ENCODE data around the gene HPS1.

Gene HPS1

DNA sequence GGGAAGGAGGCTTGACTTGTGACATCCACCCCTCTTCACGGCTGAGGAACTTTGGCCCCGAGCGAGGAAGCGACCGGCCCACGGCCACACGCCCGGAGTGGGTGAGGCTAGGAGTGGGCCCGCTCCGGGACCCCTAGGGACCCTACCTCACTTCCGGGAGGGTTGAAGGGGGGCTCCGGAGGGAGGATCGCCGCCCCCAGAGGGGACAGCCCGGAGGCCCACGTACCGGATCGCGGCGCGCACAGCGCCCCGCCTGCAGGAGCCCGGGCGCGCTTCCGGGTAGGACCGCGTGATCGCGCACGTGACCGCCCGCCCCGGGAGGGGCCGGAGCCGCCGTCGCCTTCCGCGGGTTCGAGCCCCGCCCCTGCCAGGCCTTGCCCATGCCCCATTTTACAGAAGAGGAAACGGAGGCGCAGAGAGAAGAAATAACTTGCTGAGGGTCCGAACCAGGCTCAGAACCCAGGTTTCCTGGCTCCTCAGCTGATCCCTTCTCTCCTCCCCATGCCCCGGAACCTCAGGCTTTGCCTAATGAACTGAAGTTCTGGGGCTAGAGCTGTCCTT is at the start of gene HPS1:
Gene HPS1 (minus strand): TSS at position 275 of the 561 bp plus-strand sequence. CDS start 3,695 bp downstream, outside the sequence.
- DNase-seq: peak; percentile 32

DNA sequence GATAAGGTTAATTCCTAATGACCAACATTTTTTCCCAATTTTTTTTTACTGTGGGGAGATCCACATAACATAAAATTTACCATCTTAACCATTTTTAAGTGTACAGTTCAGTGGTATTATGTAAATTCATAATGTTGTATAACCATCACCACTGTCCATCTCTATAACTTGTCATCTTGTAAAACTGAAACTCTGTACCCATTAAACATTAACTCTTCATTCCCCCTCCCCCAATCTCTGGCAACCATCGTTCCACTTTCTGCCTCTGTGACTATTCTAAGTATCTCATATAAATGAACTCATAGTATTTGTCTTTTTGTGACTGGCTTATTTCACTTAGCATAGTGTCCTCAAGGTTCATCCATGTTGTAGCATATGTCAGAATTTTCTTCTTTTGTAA is 46.0 kb upstream of the HPS1 start:
- no peak for DNase-seq

DNA sequence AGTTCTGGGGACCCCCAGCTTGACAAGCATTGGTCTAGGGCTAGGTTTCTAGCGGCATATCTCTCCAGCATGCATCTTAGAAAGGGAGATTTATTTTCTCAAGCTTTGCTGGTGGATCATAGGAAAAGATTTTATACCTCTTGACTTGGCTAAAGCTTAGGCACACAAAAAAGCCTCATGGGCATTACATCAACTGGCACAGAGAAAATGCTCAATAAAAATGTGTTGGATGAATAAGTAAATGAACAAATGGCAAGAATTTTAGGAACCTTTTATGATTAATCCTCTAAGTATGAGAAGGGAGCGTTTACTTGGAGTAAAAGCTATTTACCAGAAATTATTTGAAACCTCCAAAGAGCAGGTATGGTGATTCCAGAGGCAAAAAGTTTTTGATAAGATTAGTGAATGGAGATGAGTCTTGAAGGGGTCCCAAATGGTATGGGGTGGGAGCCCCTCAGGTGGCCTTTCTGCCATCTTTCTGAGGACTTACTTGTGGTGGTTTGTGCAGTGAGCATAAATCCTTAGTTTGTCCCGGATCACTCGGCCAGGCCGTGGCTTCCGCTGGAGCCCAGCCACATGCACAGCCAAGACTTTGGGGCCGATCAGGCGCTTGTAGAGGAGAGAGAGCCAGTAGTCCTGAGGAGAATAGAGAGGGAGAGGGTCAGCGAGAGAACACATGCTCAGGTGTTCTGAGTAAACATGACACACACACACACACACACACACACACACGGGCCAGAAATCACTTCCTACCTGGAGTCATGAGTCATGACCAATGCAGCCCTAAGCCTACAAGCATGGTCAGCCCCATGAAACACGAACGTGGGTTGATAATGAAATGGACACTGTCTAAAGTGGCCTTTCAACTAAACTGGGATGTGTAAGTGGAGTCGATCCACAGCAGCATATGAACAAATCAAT is 43.1 kb upstream of the HPS1 start:
- DNase-seq: no peak

DNA sequence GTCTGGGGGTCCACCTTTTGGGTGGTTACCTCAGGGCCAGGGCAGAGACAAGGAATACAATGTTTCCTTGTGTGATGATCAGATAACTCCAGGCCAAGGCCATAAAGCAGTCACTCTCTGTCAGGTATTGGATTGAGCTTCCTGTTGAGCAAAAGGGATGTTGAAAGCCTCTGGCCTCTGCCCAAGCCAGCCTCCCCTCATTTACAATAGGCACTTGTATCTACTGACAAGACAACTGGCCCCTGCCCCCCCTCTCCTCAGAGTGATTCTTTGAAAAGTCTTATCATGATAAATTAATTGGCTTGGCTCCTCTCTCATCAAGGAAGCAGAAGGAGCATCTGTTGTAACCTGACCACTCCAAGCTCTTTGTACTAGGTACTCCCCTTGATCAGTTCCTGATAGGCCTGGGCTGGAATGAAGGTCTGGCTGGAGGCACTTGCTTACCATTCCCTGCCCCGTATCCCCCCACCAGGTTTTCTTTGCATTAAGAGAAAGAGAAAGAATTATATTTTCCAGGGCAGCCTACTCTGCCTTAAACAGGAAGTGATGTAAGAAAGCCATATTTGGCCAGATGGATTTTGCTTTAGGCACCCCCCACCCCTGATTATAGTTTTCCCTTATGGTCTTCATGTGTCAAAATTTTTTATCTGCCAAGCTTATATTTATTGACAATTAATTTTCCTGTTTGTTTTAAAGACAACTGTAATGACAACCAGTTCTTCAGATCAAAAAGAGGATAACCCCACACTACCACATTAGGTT is 42.1 kb upstream of the HPS1 start:
- no peak for DNase-seq

DNA sequence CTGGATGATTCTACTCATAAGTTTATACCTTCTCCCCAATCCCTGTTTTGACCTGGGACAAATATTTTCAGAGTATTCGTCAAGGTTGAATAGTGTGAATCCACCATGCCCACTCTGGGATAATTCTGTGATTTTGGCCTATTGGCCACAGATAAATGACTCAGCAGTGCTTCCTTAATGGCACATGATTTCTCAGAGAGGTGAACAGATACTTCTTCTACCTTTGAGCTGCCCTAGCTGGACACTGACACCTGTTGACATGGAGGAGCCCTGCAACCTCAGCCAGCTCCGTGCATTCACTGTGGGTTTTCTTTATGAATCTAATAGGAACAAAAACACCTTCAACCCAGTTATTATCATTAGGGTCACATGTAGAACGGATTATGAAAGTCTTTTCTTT is 40.9 kb upstream of the HPS1 start:
- no peak for DNase-seq

DNA sequence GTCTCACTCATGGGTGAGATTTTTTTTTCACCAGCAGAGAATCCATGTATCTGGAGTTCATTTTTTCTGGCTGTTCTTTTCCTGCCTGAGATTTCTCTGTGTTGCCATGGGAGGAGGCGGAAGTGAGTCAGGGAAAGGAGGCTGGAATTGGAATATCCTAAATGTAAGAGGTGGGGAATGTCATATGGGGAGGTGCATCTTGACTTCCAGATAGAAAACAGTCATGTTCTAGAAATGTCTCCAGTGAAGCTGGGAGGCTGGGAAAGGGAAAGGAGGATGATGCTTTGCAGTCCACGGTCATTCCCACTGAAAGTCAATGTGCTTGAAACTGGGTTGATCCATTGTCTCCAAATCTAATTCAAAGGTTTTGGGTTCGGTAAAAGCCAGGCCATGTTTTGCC is 39.7 kb upstream of the HPS1 start:
- DNase-seq: no peak

DNA sequence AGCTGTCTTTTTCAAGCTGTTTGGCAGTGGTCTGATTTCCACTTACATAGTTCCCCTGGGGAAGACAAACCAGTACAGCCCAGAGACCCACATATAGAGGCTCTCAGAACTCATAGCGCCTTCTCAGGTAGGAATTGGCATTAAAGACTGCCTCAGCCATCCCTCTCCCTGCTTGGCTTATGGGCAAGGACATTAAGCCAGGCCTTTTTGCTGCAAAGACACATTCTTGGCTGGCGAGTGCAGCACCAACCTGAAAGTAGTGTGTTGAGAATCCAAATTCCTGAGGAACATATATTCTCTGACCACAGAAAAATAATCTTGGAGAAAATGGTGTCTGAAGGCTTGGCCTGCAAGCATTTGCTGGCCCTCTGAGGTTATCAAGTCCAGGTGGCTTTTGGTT is 39.2 kb upstream of the HPS1 start:
- DNase-seq: no peak

DNA sequence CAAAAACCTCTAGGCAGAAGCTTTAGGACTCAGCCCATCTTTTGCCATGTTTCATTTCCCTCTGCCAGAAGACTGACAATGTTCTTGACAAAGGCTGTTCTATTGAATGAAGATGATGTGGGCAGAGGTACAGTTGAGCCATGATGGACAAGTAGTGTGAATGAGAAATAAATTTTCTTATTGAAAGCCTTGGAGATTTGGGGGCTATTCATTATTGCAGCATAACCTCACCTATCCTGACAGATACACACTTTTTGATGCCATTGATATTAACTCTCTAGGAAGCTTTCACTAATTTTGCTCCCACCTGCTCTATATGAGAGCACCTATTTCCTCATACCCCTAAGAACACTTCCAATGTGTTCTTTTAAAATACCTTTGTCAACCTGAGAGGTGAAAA is 36.9 kb upstream of the HPS1 start:
- DNase-seq: no peak

DNA sequence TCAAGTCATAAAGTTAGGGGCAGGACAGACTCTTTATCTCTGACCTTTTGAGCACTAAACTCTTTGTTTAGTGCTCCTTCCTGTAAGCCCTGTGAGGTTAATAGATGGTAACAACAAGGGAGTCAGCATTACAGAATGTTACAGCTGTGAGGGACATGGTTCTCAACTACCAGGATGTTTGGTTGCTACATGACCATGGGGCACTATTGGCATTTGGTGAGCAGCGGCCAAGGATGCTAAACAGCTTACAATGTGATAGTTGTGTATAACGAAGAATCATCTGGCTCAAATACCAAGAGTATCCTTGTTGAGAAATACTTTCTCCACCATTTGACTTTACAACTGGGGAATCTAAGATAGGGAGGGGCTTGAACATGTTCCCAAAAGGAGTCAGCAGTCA is 35.4 kb upstream of the HPS1 start:
- no peak for DNase-seq

DNA sequence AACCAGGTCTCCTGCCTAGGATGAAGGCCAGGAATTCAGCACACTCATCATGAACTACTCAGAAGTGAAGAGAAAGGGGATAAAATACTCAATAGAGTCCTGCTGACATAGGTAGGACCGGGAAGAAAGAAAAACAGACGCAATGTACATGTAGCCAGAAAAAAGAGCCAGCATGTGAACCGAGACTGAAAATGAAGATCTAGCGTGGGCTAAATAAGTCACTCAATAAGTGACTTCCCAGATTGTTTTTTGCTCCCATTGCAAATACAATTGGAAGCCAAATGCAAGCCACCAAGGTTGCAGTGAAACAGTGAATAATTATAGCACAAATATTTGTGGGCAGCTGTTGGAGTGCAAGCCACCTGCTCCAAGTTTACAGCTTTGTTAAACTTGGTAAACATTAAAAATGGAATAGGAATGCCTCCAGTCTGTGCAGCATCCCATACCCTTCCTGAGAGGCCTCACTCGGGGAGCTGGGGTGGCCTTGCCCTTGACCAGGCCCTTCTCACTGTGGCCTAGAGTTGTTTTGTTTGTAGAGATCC is 34.7 kb upstream of the HPS1 start:
- no peak for DNase-seq

DNA sequence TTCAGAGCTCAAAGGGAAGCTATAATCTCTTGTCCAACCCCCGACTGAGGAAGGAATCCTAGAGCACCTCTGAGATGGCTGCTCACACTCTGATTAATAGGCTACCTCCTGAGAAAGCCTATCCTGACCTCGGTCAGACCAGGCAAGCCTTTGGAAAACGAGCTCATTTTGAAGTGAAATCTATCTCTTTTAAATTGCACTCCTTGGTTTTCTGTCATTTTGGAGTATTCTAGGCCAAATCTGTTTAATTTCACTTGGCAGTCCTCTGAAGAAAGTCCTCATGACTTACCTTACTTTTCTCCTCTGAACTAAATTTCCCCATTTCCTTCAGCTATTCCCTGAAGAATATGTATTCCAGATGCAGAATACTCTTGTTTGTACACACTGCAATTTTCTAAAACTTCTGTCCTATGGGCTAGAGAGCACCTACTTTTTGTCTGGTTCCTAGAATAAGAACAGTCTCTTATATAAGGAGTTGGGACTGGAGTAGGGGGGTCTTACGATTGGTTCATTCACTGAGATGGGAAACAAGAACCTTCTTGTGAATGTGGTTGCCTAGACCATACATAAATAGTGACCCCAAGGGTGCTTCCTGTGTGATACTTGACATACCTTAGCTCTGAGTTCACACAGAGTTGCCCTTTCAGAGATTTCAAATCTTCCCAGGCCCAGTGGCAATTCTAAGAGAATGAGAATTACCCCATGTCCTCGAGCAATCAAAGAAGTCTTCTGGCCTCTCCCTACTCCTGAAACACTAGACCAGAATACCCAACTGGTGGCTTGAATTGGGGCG is 31.9 kb upstream of the HPS1 start:
- no peak for DNase-seq

DNA sequence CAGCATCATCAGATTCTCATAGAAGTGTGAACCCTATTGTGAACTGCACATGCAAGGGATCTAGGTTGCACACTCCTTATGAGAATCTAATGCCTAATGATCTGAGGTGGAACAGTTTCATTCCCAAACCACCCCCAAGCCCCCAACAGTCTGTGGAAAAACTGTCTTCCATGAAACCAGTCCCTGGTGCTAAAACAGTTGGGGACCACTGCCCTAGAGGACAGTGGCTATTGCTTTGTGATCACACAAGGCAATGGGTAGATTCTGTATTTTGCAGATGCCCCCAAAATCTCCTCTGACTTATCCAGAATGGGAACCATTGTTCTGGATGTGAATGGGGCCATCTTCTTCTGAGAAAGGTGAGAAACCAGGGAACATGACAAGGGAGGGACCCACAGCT is 31.1 kb upstream of the HPS1 start:
- no peak for DNase-seq

DNA sequence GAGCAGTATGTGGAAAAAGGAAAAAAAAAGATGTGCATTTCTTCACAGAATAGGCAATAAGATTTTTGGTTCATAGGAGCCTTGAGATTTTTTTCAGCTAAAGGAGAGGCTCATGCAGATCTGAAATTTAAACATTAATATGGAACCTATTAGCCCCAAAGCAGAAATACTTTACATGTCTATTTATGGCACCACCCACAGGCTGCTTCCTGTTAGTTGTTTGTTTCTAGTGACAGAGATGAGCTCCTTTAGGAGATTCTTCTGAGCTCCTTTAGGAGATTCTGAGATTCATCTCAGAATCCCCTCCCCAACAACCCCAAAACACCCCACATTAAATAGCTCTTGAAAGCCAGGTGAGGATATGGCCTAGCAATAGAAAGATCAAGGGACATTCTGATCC is 27.9 kb upstream of the HPS1 start:
- no peak for DNase-seq

DNA sequence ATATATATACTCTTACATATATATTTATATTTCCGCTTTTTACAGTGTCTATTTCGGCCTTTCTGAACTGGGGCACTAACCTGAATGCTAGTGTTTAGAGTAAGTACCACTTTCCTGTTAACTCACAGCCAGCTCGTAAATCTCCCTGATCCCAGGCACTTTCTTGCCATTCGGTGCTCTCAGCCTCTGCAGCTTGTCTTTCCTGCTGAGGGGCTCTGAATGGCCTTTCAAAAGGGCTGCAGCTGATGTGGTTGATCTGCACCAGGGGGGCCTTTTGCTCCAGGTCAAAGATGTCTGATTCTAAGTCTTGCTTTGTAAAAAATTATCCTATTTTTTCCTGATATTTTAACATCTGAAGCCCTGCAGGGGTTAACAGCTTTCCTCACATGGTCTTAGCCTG is 25.5 kb upstream of the HPS1 start:
- DNase-seq: no peak

DNA sequence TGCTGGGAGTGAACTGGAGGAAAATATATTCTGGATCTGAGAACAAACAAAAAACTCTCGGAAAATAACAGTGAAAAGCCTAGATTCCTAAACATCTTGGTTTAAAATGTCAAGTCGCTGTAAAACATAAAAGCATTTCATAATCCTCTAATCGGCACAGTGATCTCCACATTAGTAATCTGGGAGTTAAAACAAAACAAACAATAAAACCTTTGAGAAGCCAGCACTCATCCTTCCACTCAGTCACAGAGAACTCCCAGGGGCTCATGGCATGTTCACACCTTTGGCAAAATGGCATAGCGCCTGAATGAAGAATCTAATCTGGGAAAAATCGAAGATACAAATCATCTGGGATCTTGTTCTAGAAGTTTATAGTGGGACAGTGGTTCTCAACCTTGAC is 24.1 kb upstream of the HPS1 start:
- DNase-seq: no peak

DNA sequence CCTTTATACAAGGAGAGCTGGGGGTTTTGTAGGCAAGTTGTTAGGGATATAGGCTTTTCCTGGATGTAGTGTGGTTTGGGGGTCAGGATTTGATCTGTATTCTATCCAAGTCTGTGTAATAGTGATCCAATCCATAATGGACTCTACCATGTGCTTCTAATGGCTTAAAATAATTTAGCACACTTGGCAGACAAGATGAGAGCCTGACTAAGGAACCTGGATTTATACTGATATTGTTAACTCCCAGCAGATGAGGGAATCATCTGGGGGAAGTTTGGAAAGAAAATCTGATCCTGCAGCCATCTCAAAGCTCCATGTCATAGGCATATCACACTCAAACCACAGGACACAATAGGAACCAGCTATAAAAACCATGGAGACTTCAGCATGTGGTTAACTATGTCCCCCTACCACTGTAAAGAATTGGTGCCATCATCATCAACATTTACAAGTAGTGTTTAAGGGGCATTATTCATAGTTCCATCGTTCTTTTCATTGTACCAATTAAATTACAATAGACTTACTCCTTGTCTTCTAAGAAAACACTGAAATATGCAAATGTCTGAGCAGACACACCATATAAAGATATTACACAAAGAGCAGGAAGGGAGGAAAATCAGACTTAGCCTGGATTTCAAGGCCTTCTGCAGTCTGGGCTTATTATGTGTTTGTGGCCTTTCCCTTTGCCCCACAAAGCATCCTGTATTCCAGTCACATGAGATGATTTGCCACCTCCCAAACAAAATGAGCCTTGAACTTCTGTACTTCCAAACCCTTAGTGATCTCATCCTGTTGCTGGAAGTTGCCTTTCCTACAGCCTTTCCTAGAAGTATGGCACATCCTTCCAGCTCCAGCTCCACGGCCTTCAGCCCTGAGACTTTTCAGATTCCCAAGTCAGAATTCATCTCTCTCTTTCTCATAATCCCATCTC is 22.5 kb upstream of the HPS1 start:
- no peak for DNase-seq

DNA sequence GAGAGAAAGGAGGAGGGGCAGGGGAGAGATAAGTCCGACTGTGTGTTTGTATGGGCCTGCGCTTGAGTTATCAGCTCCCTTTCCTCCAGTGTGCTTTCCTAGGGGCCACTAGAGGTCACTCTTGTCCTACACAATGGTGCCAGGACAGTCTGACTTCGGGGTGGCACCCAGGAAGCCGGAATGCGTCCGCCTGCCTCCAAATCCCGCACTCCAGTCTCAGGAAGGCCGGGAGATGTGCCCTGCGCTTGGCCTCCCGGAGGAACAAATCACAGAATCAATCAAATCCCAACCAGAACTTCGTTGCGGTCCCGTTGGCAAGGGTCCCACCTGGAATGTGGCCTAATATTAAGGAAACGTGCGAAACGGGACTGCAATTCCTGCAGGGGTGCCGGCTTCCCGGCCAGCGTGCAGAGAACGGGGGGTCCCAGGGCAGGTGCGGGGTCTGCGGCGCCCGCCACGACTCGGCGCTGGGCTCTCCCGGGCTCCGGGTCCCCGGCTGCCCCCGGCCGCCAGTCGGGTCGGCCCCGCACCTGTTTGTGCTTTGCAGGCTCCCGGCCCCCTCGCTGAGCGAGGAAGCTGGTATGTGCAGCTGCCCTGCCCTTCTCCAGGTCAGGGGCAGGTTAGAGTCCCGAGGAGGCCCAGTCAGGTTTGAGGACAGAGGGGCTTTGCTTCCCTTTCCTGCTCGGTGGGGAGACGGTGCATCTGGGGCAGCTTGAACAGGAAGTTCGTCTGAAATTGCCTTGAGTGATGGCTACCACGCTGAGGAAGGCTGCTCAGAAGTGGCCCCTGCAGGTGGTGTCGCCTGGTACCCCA is 21.0 kb upstream of the HPS1 start:
- DNase-seq: peak; percentile 43

DNA sequence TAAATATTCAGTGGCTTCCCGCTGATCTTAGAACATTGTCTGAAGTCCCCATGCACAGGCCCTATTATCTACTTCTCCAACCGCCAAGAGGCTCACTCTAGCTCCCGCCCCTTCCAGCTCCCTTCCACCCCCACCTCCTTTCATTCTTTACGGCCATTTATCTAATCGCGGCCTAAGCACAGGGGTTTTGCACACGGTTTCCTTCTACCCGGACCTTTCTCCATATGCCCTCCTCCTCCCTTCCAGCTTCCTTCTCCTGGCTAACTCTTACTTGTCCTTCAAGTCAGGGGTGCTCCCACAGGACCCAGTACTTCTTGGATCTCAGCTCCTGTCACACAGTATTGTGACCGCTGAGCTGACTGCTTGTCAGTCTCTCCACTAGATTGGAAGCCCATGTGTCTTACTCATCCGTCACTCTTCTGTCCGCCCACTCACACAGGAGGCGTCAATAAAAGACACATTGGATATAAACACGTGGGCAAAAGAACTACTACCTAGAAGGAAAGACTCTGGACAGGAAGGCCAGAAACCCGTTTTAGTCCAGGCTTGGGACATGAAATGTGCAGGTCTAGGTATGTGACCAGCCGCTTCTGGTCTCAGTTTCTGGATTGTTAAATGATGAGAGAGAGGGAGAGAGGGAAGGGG is 20.2 kb upstream of the HPS1 start:
- no peak for DNase-seq

DNA sequence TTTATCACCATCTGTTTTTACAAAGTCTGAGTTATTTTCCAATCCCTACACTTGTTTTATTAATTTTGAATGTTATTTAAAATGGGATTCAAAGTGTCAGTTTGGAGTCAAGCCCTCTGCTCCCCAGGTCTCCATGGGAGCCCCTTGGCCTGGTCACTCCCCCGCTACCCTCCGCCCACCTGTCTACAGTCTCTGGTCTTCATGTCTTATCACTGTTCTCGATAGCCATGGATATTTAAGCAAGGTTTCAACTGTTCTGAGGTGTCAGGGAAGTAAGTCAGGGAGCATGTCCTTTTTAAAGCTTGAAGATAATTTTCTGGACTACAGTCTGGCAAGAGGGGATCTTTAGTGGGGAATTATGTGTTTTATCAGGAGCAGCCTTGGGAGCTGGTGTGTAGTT is 19.1 kb upstream of the HPS1 start:
- DNase-seq: no peak
